MCF 10A (cell line): ENCODE measurements around the gene FGD2. TPM values are rescaled to one million over a fixed set of nuclear protein-coding genes. Genes with fewer than 3 reads are reported as not detected.

ENCODE experiments used
- BruUV-seq: library from RNA; stranded (reverse); fragments of 400-500 nt; replicated peaks from 2 replicates; lab custom pipeline; 2021; lab: Mats Ljungman, UMichigan
- CTCF ChIA-PET: fragments of 300-600 bp; sonication (Branson Sonifier 250); formaldehyde crosslinking; extraction: SDS; loops from one replicate; lab custom pipeline; 2021; ENCODE audit warnings: antibody characterized with exemption, inconsistent platforms; lab: Yijun Ruan, JAX
- POLR2A ChIA-PET: fragments of 300-600, 350-650 bp; sonication (Branson Sonifier 250); formaldehyde crosslinking; extraction: SDS; loops from one replicate; lab custom pipeline; 2020; ENCODE audit warnings: antibody characterized with exemption, inconsistent platforms; lab: Yijun Ruan, JAX
- DNase-seq: peaks from one replicate; pipeline ENCODE4 v3.0.0-alpha.2; 2018; ENCODE audit not compliant: unreplicated experiment
- H3K27ac Mint-ChIP-seq: one replicate; pipeline ENCODE4 v1.8.0; 2022; ENCODE audit warnings: mild to moderate bottlenecking, low read depth, mixed read lengths; ENCODE audit not compliant: unreplicated experiment
- H3K27me3 Mint-ChIP-seq: one replicate; pipeline ENCODE4 v1.8.0; 2022; ENCODE audit warnings: mixed read lengths; ENCODE audit not compliant: insufficient read depth, unreplicated experiment
- H3K36me3 Mint-ChIP-seq: one replicate; pipeline ENCODE4 v1.8.0; 2022; ENCODE audit warnings: mild to moderate bottlenecking, moderate library complexity, mixed read lengths; ENCODE audit not compliant: insufficient read depth, unreplicated experiment
- H3K4me1 Mint-ChIP-seq: one replicate; pipeline ENCODE4 v1.8.0; 2022; ENCODE audit warnings: mixed read lengths; ENCODE audit not compliant: insufficient read depth, unreplicated experiment
- H3K4me3 Mint-ChIP-seq: one replicate; pipeline ENCODE4 v1.8.0; 2022; ENCODE audit warnings: mild to moderate bottlenecking, moderate library complexity, mixed read lengths; ENCODE audit not compliant: unreplicated experiment
- H3K9me3 Mint-ChIP-seq: one replicate; pipeline ENCODE4 v1.8.0; 2022; ENCODE audit warnings: mixed read lengths; ENCODE audit not compliant: unreplicated experiment
- CTCF ChIP-seq: fragments of 200-600 bp; IDR thresholded peaks from one replicate; pipeline ENCODE4 v1.8.0; 2022; ENCODE audit warnings: antibody characterized with exemption, mild to moderate bottlenecking; ENCODE audit not compliant: unreplicated experiment
- intact Hi-C: fragments of 100-400 bp; cut with micrococcal nuclease; formaldehyde crosslinking; loops from 2 replicates; pipeline ENCODE4 v1.14.1; 2022
- total RNA-seq: library from RNA; stranded (reverse); gene quantifications from 2 replicates; pipeline ENCODE4 v1.2.3, GENCODE V29; 2022

Gene FGD2
- total RNA-seq, 1 experiment from 2014 or later, result not detected

- no TSS peak for BruUV-seq
- H3K4me3 Mint-ChIP-seq, result no peak overlapping the region
- POLR2A ChIA-PET, result interaction anchor here (2.1 kb wide), 1 partner anchor 117 kb away, joined by 7 read pairs; no protein-coding TSS in a partner anchor
- no peaks in the 10 kb centered on the region for H3K9me3 Mint-ChIP-seq
- no peak for TF ChIP-seq CTCF
- H3K27ac Mint-ChIP-seq, result no peak overlapping the region
- H3K36me3 Mint-ChIP-seq, result no peaks in the 10 kb centered on the region
- CTCF ChIA-PET, result interaction anchor here (0.5 to 19.6 kb wide), 3 partner anchors 30 to 344 kb away, joined by 4 to 314 read pairs (median 249); partner anchors contain the start of gene PIM1
- no peak for DNase-seq
- intact Hi-C loops, result no loop called here
- peaks cover 31% of the 10 kb centered on the region for H3K4me1 Mint-ChIP-seq
- H3K27me3 Mint-ChIP-seq, result no peaks in the 10 kb centered on the region
Observed at GRCh38 chr6:37054171-37054570, 48.7 kb downstream of the FGD2 start.

GRCh38 chr6:37054580-37054979 is 49.1 kb downstream of the FGD2 start:
- Mint-ChIP-seq H3K27me3 (no peaks in the 10 kb centered on the region), H3K4me3 (no peak overlapping the region), H3K27ac (peak overlapping the region; percentile 1), H3K9me3 (no peaks in the 10 kb centered on the region), H3K4me1 (peaks cover 33% of the 10 kb centered on the region), H3K36me3 (no peaks in the 10 kb centered on the region)
- intact Hi-C loops, result no loop called here
- no peak for DNase-seq
- BruUV-seq, result no TSS peak
- CTCF ChIA-PET, result interaction anchor here (0.8 to 19.6 kb wide), 3 partner anchors 30 to 156 kb away, joined by 3 to 314 read pairs (median 249); partner anchors contain the start of gene PIM1
- no peak for TF ChIP-seq CTCF
- POLR2A ChIA-PET, result interaction anchor here (2.1 kb wide), 1 partner anchor 117 kb away, joined by 7 read pairs; no protein-coding TSS in a partner anchor

- no TSS peak for BruUV-seq
- no peak for DNase-seq
- POLR2A ChIA-PET, result interaction anchor here (0.7 to 6.7 kb wide), 12 partner anchors 9 to 202 kb away, joined by 3 to 111 read pairs (median 5); partner anchors contain the start of genes MTCH1, PIM1 and TMEM217
- peaks cover 38% of the 10 kb centered on the region for H3K4me1 Mint-ChIP-seq
- no peaks in the 10 kb centered on the region for H3K27me3 Mint-ChIP-seq
- CTCF ChIA-PET, result interaction anchor here (0.5 to 19.6 kb wide), 7 partner anchors 22 to 198 kb away, joined by 3 to 314 read pairs (median 4); partner anchors contain the start of gene PIM1
- no peak for TF ChIP-seq CTCF
- intact Hi-C loops, result no loop called here
- no peaks in the 10 kb centered on the region for H3K36me3 Mint-ChIP-seq
- H3K9me3 Mint-ChIP-seq, result no peaks in the 10 kb centered on the region
- H3K27ac Mint-ChIP-seq, result peak overlapping the region; percentile 11
- H3K4me3 Mint-ChIP-seq, result no peak overlapping the region
Observed at GRCh38 chr6:37056112-37056403, 50.6 kb downstream of the FGD2 start.

GRCh38 chr6:37056439-37057127 is 51.1 kb downstream of the FGD2 start:
- ChIA-PET POLR2A (interaction anchor here (0.7 to 6.7 kb wide), 14 partner anchors 15 to 201 kb away, joined by 3 to 111 read pairs (median 4); partner anchors contain the start of genes MTCH1, PIM1, PPIL1 and TBC1D22B), CTCF (interaction anchor here (0.5 to 19.6 kb wide), 6 partner anchors 21 to 198 kb away, joined by 3 to 314 read pairs (median 4); partner anchors contain the start of gene PIM1)
- H3K27me3 Mint-ChIP-seq, result no peaks in the 10 kb centered on the region
- H3K4me3 Mint-ChIP-seq, result no peak overlapping the region
- no TSS peak for BruUV-seq
- DNase-seq, result peak; percentile 87
- H3K9me3 Mint-ChIP-seq, result no peaks in the 10 kb centered on the region
- H3K4me1 Mint-ChIP-seq, result peaks cover 34% of the 10 kb centered on the region
- H3K27ac Mint-ChIP-seq, result peak overlapping the region; percentile 11
- intact Hi-C loops, result no loop called here
- no peaks in the 10 kb centered on the region for H3K36me3 Mint-ChIP-seq
- TF ChIP-seq CTCF, result no peak
